HepG2 (cell line): ENCODE data around the gene ZNF772. TPM values are rescaled to one million over a fixed set of nuclear protein-coding genes. Genes with fewer than 3 reads are reported as not detected.
A peak's percentile ranks its signal among the peaks of the same experiment; 100 is the strongest.

Experiments
- ARHGAP35 ChIP-seq: sonication (generic); formaldehyde crosslinking; IDR thresholded peaks from 2 replicates; pipeline ENCODE4 v1.9.0; 2022; ENCODE audit warnings: mild to moderate bottlenecking, inconsistent platforms, moderate library complexity, missing genetic modification reagents, borderline replicate concordance
- FOXP1 ChIP-seq, 2 experiments: fragments of 450-650 bp in 1 of 2; IDR thresholded peaks; 2 replicates each; pipeline ENCODE4 v1.6.1; 2017 to 2018; ENCODE audit warnings: antibody characterized with exemption in 1 of 2
- GATAD1 ChIP-seq: IDR thresholded peaks from 2 replicates; pipeline ENCODE4 v1.6.1; 2016; ENCODE audit warnings: missing genetic modification reagents, missing compliant biosample characterization
- GLI4 ChIP-seq: sonication (generic); formaldehyde crosslinking; IDR thresholded peaks from 2 replicates; pipeline ENCODE4 v1.5.1; 2020; ENCODE audit warnings: missing genetic modification reagents, mild to moderate bottlenecking, moderate library complexity, borderline replicate concordance
- HNRNPK ChIP-seq: fragments of 200-400 bp; formaldehyde crosslinking; IDR thresholded peaks from 2 replicates; pipeline ENCODE4 v1.6.1; 2018; ENCODE audit warnings: low read length, low read depth, moderate library complexity, mild to moderate bottlenecking; ENCODE audit not compliant: poor library complexity, severe bottlenecking
- IRF2 ChIP-seq: IDR thresholded peaks from 2 replicates; pipeline ENCODE4 v1.6.1; 2018; ENCODE audit warnings: missing genetic modification reagents, missing compliant biosample characterization
- KLF16 ChIP-seq, 2 experiments: sonication (generic) in 1 of 2; formaldehyde crosslinking in 1 of 2; IDR thresholded peaks; 2 replicates each; pipeline versions ENCODE4 v1.6.1 to v1.8.0; 2016 to 2023; ENCODE audit warnings: missing genetic modification reagents in 2 of 2, missing compliant biosample characterization in 1 of 2
- PATZ1 ChIP-seq: sonication (generic); formaldehyde crosslinking; IDR thresholded peaks from 2 replicates; pipeline ENCODE4 v1.4.0; 2020; ENCODE audit warnings: missing genetic modification reagents
- POLR2AphosphoS2 ChIP-seq: IDR thresholded peaks from 2 replicates; pipeline ENCODE4 v1.6.1; 2011; ENCODE audit warnings: low read depth, low read length, improper control_type of control experiment
- SP140L ChIP-seq: sonication (generic); formaldehyde crosslinking; IDR thresholded peaks from 2 replicates; pipeline ENCODE4 v1.4.0; 2020; ENCODE audit warnings: missing genetic modification reagents, borderline replicate concordance
- TMF1 ChIP-seq: sonication (generic); formaldehyde crosslinking; IDR thresholded peaks from 2 replicates; pipeline ENCODE4 v1.8.1; 2022; ENCODE audit warnings: low read depth, missing genetic modification reagents
- ZBTB42 ChIP-seq: sonication (generic); formaldehyde crosslinking; IDR thresholded peaks from 2 replicates; pipeline ENCODE4 v1.5.0; 2020; ENCODE audit warnings: mild to moderate bottlenecking, missing genetic modification reagents
- ZNF563 ChIP-seq: sonication (generic); formaldehyde crosslinking; IDR thresholded peaks from 2 replicates; pipeline ENCODE4 v1.8.0; 2022; ENCODE audit warnings: mild to moderate bottlenecking, moderate library complexity, missing genetic modification reagents
- ZNF619 ChIP-seq: sonication (generic); formaldehyde crosslinking; IDR thresholded peaks from 2 replicates; pipeline ENCODE4 v1.4.0; 2020; ENCODE audit warnings: mild to moderate bottlenecking, missing genetic modification reagents
- polyA plus RNA-seq, 8 experiments: library from polyadenylated mRNA; depleted of rRNA in 3 of 8; stranded (reverse) in 7 of 8; unstranded in 1 of 8; fragments of >200 nt; fragmentation: Illumina TruSeq in 4 of 8; extraction: Trizol in 4 of 8; gene quantifications; 2 replicates each; pipeline versions ENCODE4 v1.2.1 to v1.2.3, GENCODE V29; 2011 to 2016; ENCODE audit warnings: low read depth in 4 of 8, missing spikeins in 1 of 8, mixed read lengths in 1 of 8; ENCODE audit not compliant: insufficient read depth in 1 of 8
- total RNA-seq, 5 experiments: library from RNA; depleted of rRNA; stranded (reverse); fragments of >200 nt; fragmentation: Illumina TruSeq; extraction: Trizol; gene quantifications; 2 replicates each; pipeline ENCODE4 v1.2.3, GENCODE V29; 2016; ENCODE audit warnings: low read depth in 1 of 5
- TF ChIP-seq, protein P1 (sequence below): sonication (generic); formaldehyde crosslinking; IDR thresholded peaks from 2 replicates; pipeline ENCODE4 v1.5.0; 2020; ENCODE audit warnings: mild to moderate bottlenecking, missing genetic modification reagents, borderline replicate concordance

The ZNF772 gene
- total and polyA plus RNA-seq, 2 of the 13 experiments (the other 11 are each of a cell fraction or from before 2014, with no cell fraction given) = 3.1 to 17.2 TPM

- TF ChIP-seq PATZ1 (CRISPR knock-in tag) (no peak), ZNF563 (peak; percentile 24; the same call in 1 of the 2 replicates), FOXP1 (IDR thresholded peaks at IDR 0.05) (no peak), FOXP1 (CRISPR knock-in tag; IDR thresholded peaks at IDR 0.05) (peak; percentile 8; the same call in 1 of the 2 replicates), POLR2AphosphoS2 (no peak), TMF1 (no peak), HNRNPK (no peak), GATAD1 (CRISPR knock-in tag) (peak; percentile 88), SP140L (CRISPR knock-in tag) (no peak), IRF2 (CRISPR knock-in tag) (peak; percentile 96), ZBTB42 (CRISPR knock-in tag) (no peak), ZNF619 (no peak), GLI4 (CRISPR knock-in tag) (no peak), ARHGAP35 (CRISPR knock-in tag) (no peak), KLF16 (CRISPR knock-in tag; IDR thresholded peaks at IDR 0.05) (no peak; a peak in 2 of 4 replicates)
- TF ChIP-seq, protein P1, sequence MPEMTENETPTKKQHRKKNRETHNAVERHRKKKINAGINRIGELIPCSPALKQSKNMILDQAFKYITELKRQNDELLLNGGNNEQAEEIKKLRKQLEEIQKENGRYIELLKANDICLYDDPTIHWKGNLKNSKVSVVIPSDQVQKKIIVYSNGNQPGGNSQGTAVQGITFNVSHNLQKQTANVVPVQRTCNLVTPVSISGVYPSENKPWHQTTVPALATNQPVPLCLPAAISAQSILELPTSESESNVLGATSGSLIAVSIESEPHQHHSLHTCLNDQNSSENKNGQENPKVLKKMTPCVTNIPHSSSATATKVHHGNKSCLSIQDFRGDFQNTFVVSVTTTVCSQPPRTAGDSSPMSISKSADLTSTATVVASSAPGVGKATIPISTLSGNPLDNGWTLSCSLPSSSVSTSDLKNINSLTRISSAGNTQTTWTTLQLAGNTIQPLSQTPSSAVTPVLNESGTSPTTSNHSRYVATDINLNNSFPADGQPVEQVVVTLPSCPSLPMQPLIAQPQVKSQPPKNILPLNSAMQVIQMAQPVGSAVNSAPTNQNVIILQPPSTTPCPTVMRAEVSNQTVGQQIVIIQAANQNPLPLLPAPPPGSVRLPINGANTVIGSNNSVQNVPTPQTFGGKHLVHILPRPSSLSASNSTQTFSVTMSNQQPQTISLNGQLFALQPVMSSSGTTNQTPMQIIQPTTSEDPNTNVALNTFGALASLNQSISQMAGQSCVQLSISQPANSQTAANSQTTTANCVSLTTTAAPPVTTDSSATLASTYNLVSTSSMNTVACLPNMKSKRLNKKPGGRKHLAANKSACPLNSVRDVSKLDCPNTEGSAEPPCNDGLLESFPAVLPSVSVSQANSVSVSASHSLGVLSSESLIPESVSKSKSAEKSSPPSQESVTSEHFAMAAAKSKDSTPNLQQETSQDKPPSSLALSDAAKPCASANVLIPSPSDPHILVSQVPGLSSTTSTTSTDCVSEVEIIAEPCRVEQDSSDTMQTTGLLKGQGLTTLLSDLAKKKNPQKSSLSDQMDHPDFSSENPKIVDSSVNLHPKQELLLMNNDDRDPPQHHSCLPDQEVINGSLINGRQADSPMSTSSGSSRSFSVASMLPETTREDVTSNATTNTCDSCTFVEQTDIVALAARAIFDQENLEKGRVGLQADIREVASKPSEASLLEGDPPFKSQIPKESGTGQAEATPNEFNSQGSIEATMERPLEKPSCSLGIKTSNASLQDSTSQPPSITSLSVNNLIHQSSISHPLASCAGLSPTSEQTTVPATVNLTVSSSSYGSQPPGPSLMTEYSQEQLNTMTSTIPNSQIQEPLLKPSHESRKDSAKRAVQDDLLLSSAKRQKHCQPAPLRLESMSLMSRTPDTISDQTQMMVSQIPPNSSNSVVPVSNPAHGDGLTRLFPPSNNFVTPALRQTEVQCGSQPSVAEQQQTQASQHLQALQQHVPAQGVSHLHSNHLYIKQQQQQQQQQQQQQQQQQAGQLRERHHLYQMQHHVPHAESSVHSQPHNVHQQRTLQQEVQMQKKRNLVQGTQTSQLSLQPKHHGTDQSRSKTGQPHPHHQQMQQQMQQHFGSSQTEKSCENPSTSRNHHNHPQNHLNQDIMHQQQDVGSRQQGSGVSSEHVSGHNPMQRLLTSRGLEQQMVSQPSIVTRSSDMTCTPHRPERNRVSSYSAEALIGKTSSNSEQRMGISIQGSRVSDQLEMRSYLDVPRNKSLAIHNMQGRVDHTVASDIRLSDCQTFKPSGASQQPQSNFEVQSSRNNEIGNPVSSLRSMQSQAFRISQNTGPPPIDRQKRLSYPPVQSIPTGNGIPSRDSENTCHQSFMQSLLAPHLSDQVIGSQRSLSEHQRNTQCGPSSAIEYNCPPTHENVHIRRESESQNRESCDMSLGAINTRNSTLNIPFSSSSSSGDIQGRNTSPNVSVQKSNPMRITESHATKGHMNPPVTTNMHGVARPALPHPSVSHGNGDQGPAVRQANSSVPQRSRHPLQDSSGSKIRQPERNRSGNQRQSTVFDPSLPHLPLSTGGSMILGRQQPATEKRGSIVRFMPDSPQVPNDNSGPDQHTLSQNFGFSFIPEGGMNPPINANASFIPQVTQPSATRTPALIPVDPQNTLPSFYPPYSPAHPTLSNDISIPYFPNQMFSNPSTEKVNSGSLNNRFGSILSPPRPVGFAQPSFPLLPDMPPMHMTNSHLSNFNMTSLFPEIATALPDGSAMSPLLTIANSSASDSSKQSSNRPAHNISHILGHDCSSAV (CRISPR knock-in tag) = no peak
Measured at GRCh38 chr19:57435062-57435978, 42.0 kb downstream of the ZNF772 start, which contains the start of gene ZNF749 (continued).
